NCI-H128 (cell line): Measurements from ENCODE around the gene BTBD8.

ENCODE experiments used
- DNase-seq: peaks from one replicate; lab custom pipeline; 2025; ENCODE audit not compliant: unreplicated experiment; lab: John Stamatoyannopoulos, UW

Gene BTBD8

GRCh38 chr1:92188436-92189255 is 108.5 kb downstream of the BTBD8 start:
- no peak for DNase-seq

- no peak for DNase-seq
These were observed 111.6 kb downstream of the BTBD8 start for GRCh38 chr1:92191726-92192125.

GRCh38 chr1:92192246-92192645 is 112.1 kb downstream of the BTBD8 start:
- DNase-seq = no peak

GRCh38 chr1:92194511-92194910 is 114.4 kb downstream of the BTBD8 start:
- DNase-seq = no peak

GRCh38 chr1:92201973-92202372 is 121.8 kb downstream of the BTBD8 start:
- DNase-seq = no peak

GRCh38 chr1:92203105-92203504 is 123.0 kb downstream of the BTBD8 start:
- no peak for DNase-seq

GRCh38 chr1:92210701-92211100 is 130.6 kb downstream of the BTBD8 start:
- DNase-seq = no peak

GRCh38 chr1:92211166-92211565 is 131.0 kb downstream of the BTBD8 start:
- DNase-seq = no peak

- DNase-seq = no peak
These were observed 137.6 kb downstream of the BTBD8 start, which contains the start of gene C1orf146 for GRCh38 chr1:92217721-92218120. Gene C1orf146, plus strand, starts transcription at chr1:92217915. Its CDS starts 13,506 bp downstream, at chr1:92231421.

GRCh38 chr1:92218559-92218958 is 138.4 kb downstream of the BTBD8 start:
- no peak for DNase-seq

GRCh38 chr1:92219028-92219427 is 138.9 kb downstream of the BTBD8 start:
- DNase-seq = no peak

GRCh38 chr1:92228401-92228800 is 148.3 kb downstream of the BTBD8 start:
- no peak for DNase-seq

GRCh38 chr1:92230736-92231135 is 150.6 kb downstream of the BTBD8 start:
- no peak for DNase-seq
